Ishikawa (cell line): ENCODE data around the gene MGMT.

Source experiments
- CREB1 ChIP-seq: IDR thresholded peaks from 2 replicates; pipeline ENCODE4 v1.6.1; 2012; ENCODE audit warnings: low read depth
- EGR1 ChIP-seq: IDR thresholded peaks from 2 replicates; pipeline ENCODE4 v1.6.1; 2012
- EP300 ChIP-seq: IDR thresholded peaks from 2 replicates; pipeline ENCODE4 v1.6.1; 2012; ENCODE audit warnings: borderline replicate concordance
- MAX ChIP-seq: IDR thresholded peaks from 2 replicates; pipeline ENCODE4 v1.6.1; 2012
- RAD21 ChIP-seq: IDR thresholded peaks from 2 replicates; pipeline ENCODE4 v1.6.1; 2012; ENCODE audit warnings: low read depth
- TAF1 ChIP-seq: IDR thresholded peaks from 2 replicates; pipeline ENCODE4 v1.6.1; 2012; ENCODE audit warnings: low read depth, mild to moderate bottlenecking
- YY1 ChIP-seq: IDR thresholded peaks from 2 replicates; pipeline ENCODE4 v1.6.1; 2012; ENCODE audit warnings: low read depth
- ZBTB7A ChIP-seq: IDR thresholded peaks from 2 replicates; pipeline ENCODE4 v1.6.1; 2012; ENCODE audit warnings: low read depth

- TF ChIP-seq ZBTB7A (no peak), CREB1 (no peak), RAD21 (no peak), MAX (no peak), YY1 (no peak), TAF1 (no peak), EP300 (no peak), EGR1 (no peak)
These were observed 57.9 kb downstream of the MGMT start for GRCh38 chr10:129524936-129525335.
